ENCODE results near the gene ATP1A4. TPM values are rescaled to one million over a fixed set of nuclear protein-coding genes. Genes with fewer than 3 reads are reported as not detected.

Gene ATP1A4
- total and polyA plus RNA-seq, 10 of the 15 experiments (the other 5 are each of a cell fraction or from before 2014, with no cell fraction given), result 0.31 to 1.0 (median 0.54) TPM

DNA sequence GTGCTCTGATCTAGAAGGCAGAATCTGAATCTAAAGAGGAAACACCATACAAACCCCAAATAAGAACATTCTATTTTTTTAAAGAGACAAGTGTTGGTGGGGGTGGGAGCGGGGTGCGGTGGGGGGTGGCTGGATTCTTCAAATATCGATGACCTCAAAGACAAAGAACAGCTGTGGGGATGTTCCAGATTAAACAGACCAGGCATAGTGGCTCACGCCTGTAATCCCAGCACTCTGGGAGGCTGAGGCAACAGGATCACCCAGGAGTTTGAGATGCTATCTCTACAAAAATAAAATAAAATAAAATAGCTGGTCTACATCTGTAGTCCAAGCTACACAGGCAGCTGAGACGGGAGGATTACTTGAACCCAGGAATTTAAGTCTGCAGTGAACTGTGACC is 5.0 kb downstream of the ATP1A4 start:
- Histone ChIP-seq H3K27ac (ENCODE audit: control insufficient read depth, insufficient read depth) (no peak overlapping the region), H3K4me3 (no peak overlapping the region), H3K36me3 (ENCODE audit: control insufficient read depth in 2 of 2, insufficient read depth in 2 of 2, low read length in 1 of 2) (no peaks in the 10 kb centered on the region), H2AFZ (ENCODE audit: control insufficient read depth, low read depth, low read length) (no peak overlapping the region), H3K4me2 (ENCODE audit: control insufficient read depth, insufficient read depth) (no peak overlapping the region), H3K9me3 (replicated peaks; ENCODE audit: control insufficient read depth, insufficient read depth, low read length) (no peaks in the 10 kb centered on the region), H3K27me3 (replicated peaks in 1 of 2; ENCODE audit: control insufficient read depth in 2 of 2, insufficient read depth in 2 of 2, low read length in 1 of 2) (no peaks in the 10 kb centered on the region), H4K20me1 (ENCODE audit: control insufficient read depth, insufficient read depth) (no peaks in the 10 kb centered on the region), H3K9ac (ENCODE audit: control insufficient read depth, insufficient read depth, low read length) (no peak overlapping the region), H3K4me1 (ENCODE audit: control insufficient read depth, insufficient read depth, low read length) (no peaks in the 10 kb centered on the region), H3K79me2 (ENCODE audit: control insufficient read depth, insufficient read depth, low read length) (no peaks in the 10 kb centered on the region)
- BruUV-seq (replicated peaks), result no TSS peak
- ChIA-PET SMC1A (ENCODE audit: uncharacterized antibody, unreplicated experiment) (interaction anchor here (0.6 to 1.2 kb wide), 4 partner anchors 8 to 181 kb away, joined by 3 to 4 read pairs (median 3); no protein-coding TSS in a partner anchor), RAD21 (ENCODE audit: unreplicated experiment) (interaction anchor here (1.1 kb wide), 1 partner anchor 96 kb away, joined by 4 read pairs; no protein-coding TSS in a partner anchor), CTCF (interaction anchor here (0.6 to 1.5 kb wide), 3 partner anchors 71 to 96 kb away, joined by 3 read pairs; no protein-coding TSS in a partner anchor), POLR2A (no interaction called here)
- ATAC-seq (no peak), DNase-seq (ENCODE audit: low read depth, low spot score) (no peak), FAIRE-seq (no peak)
- intact Hi-C loops (cut with micrococcal nuclease; ENCODE audit: unreplicated experiment) (no loop called here), in situ Hi-C loops (cut with MboI) (no loop called here)
- WGBS (ENCODE audit: insufficient coverage, insufficient replicate concordance, low lambda C conversion rate, missing lambda C conversion rate), result 52% methylated on average over 5 of the region's 5 CpGs
- TF ChIP-seq, protein P1, sequence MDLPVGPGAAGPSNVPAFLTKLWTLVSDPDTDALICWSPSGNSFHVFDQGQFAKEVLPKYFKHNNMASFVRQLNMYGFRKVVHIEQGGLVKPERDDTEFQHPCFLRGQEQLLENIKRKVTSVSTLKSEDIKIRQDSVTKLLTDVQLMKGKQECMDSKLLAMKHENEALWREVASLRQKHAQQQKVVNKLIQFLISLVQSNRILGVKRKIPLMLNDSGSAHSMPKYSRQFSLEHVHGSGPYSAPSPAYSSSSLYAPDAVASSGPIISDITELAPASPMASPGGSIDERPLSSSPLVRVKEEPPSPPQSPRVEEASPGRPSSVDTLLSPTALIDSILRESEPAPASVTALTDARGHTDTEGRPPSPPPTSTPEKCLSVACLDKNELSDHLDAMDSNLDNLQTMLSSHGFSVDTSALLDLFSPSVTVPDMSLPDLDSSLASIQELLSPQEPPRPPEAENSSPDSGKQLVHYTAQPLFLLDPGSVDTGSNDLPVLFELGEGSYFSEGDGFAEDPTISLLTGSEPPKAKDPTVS (IDR thresholded peaks at IDR 0.05; ENCODE audit: low read depth, low read length), result no peak
- TF ChIP-seq NR2C1 (IDR thresholded peaks at IDR 0.05) (no peak), NR2C2 (IDR thresholded peaks at IDR 0.05; ENCODE audit: borderline replicate concordance, control insufficient read depth, insufficient read length, low read depth) (no peak), ZNF217 (IDR thresholded peaks at IDR 0.05) (no peak), PML (IDR thresholded peaks at IDR 0.05; ENCODE audit: low read length) (no peak), KAT2A (conservative IDR thresholded peaks at IDR 0.05; ENCODE audit: control insufficient read depth, low read depth, low read length) (no peak), RBBP5 (conservative IDR thresholded peaks at IDR 0.05) (no peak), POLR2AphosphoS5 (IDR thresholded peaks at IDR 0.05; ENCODE audit: low read length) (no peak), TCF7 (IDR thresholded peaks at IDR 0.05; ENCODE audit: borderline replicate concordance) (no peak), NFYA (IDR thresholded peaks at IDR 0.05; ENCODE audit: borderline replicate concordance, low read depth, low read length) (no peak)
- TF ChIP-seq, protein P2, sequence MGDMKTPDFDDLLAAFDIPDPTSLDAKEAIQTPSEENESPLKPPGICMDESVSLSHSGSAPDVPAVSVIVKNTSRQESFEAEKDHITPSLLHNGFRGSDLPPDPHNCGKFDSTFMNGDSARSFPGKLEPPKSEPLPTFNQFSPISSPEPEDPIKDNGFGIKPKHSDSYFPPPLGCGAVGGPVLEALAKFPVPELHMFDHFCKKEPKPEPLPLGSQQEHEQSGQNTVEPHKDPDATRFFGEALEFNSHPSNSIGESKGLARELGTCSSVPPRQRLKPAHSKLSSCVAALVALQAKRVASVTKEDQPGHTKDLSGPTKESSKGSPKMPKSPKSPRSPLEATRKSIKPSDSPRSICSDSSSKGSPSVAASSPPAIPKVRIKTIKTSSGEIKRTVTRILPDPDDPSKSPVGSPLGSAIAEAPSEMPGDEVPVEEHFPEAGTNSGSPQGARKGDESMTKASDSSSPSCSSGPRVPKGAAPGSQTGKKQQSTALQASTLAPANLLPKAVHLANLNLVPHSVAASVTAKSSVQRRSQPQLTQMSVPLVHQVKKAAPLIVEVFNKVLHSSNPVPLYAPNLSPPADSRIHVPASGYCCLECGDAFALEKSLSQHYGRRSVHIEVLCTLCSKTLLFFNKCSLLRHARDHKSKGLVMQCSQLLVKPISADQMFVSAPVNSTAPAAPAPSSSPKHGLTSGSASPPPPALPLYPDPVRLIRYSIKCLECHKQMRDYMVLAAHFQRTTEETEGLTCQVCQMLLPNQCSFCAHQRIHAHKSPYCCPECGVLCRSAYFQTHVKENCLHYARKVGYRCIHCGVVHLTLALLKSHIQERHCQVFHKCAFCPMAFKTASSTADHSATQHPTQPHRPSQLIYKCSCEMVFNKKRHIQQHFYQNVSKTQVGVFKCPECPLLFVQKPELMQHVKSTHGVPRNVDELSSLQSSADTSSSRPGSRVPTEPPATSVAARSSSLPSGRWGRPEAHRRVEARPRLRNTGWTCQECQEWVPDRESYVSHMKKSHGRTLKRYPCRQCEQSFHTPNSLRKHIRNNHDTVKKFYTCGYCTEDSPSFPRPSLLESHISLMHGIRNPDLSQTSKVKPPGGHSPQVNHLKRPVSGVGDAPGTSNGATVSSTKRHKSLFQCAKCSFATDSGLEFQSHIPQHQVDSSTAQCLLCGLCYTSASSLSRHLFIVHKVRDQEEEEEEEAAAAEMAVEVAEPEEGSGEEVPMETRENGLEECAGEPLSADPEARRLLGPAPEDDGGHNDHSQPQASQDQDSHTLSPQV (IDR thresholded peaks at IDR 0.05), result no peak
- TF ChIP-seq, protein P3, sequence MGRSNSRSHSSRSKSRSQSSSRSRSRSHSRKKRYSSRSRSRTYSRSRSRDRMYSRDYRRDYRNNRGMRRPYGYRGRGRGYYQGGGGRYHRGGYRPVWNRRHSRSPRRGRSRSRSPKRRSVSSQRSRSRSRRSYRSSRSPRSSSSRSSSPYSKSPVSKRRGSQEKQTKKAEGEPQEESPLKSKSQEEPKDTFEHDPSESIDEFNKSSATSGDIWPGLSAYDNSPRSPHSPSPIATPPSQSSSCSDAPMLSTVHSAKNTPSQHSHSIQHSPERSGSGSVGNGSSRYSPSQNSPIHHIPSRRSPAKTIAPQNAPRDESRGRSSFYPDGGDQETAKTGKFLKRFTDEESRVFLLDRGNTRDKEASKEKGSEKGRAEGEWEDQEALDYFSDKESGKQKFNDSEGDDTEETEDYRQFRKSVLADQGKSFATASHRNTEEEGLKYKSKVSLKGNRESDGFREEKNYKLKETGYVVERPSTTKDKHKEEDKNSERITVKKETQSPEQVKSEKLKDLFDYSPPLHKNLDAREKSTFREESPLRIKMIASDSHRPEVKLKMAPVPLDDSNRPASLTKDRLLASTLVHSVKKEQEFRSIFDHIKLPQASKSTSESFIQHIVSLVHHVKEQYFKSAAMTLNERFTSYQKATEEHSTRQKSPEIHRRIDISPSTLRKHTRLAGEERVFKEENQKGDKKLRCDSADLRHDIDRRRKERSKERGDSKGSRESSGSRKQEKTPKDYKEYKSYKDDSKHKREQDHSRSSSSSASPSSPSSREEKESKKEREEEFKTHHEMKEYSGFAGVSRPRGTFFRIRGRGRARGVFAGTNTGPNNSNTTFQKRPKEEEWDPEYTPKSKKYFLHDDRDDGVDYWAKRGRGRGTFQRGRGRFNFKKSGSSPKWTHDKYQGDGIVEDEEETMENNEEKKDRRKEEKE (IDR thresholded peaks at IDR 0.05), result no peak
- TF ChIP-seq, protein P4, sequence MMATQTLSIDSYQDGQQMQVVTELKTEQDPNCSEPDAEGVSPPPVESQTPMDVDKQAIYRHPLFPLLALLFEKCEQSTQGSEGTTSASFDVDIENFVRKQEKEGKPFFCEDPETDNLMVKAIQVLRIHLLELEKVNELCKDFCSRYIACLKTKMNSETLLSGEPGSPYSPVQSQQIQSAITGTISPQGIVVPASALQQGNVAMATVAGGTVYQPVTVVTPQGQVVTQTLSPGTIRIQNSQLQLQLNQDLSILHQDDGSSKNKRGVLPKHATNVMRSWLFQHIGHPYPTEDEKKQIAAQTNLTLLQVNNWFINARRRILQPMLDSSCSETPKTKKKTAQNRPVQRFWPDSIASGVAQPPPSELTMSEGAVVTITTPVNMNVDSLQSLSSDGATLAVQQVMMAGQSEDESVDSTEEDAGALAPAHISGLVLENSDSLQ (IDR thresholded peaks at IDR 0.05), result no peak
- TF ChIP-seq, protein P5, sequence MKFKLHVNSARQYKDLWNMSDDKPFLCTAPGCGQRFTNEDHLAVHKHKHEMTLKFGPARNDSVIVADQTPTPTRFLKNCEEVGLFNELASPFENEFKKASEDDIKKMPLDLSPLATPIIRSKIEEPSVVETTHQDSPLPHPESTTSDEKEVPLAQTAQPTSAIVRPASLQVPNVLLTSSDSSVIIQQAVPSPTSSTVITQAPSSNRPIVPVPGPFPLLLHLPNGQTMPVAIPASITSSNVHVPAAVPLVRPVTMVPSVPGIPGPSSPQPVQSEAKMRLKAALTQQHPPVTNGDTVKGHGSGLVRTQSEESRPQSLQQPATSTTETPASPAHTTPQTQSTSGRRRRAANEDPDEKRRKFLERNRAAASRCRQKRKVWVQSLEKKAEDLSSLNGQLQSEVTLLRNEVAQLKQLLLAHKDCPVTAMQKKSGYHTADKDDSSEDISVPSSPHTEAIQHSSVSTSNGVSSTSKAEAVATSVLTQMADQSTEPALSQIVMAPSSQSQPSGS (IDR thresholded peaks at IDR 0.05; ENCODE audit: low read length), result no peak
